ENCODE results near the gene STAC2. TPM values are rescaled to one million over a fixed set of nuclear protein-coding genes. Genes with fewer than 3 reads are reported as not detected.
A peak's percentile ranks its signal among the peaks of the same experiment; 100 is the strongest.

The STAC2 gene
- total RNA-seq, 1 donor from 2014 or later, result 0.30 TPM

GRCh38 chr17:39165178-39165840, 60.4 kb downstream of the STAC2 start:
- intact Hi-C loops (cut with DNase I), result no loop called here

GRCh38 chr17:39164675-39165143, 61.0 kb downstream of the STAC2 start:
- peaks cover 15% of the 10 kb centered on the region for H3K4me1 ChIP-seq
- H3K27ac ChIP-seq, result no peak overlapping the region
- DNase-seq, result peak; percentile 85
- ATAC-seq, result peak; percentile 89 to 93
- H3K9me3 ChIP-seq, result no peaks in the 10 kb centered on the region
- H3K27me3 ChIP-seq (ENCODE audit: low read depth), result peaks cover 9% of the 10 kb centered on the region
- H3K4me3 ChIP-seq, result peak overlapping the region; percentile 57
- no peaks in the 10 kb centered on the region for H3K36me3 ChIP-seq
- intact Hi-C loops (cut with DNase I), result no loop called here
- peak; percentile 80 for TF ChIP-seq CTCF (IDR thresholded peaks at IDR 0.05)

More at GRCh38 chr17:39165178-39165840, 60.4 kb downstream of the STAC2 start:
- no peak overlapping the region for H3K27ac ChIP-seq
- ATAC-seq, result peak in 1 of 2 donors; percentile 19
- H3K27me3 ChIP-seq (ENCODE audit: low read depth), result peaks cover 9% of the 10 kb centered on the region
- no peaks in the 10 kb centered on the region for H3K36me3 ChIP-seq
- peak overlapping the region; percentile 57 for H3K4me3 ChIP-seq
- no peak for DNase-seq
- no peak for TF ChIP-seq CTCF (IDR thresholded peaks at IDR 0.05)
- peaks cover 15% of the 10 kb centered on the region for H3K4me1 ChIP-seq
- H3K9me3 ChIP-seq, result no peaks in the 10 kb centered on the region

- H3K4me3 ChIP-seq, result no peak overlapping the region
- ATAC-seq (no peak), DNase-seq (no peak)
- H3K9me3 ChIP-seq, result no peaks in the 10 kb centered on the region
- H3K27me3 ChIP-seq (ENCODE audit: low read depth), result peaks cover 9% of the 10 kb centered on the region
- peaks cover 15% of the 10 kb centered on the region for H3K4me1 ChIP-seq
- intact Hi-C loops (cut with DNase I), result no loop called here
- no peak overlapping the region for H3K27ac ChIP-seq
- H3K36me3 ChIP-seq, result no peaks in the 10 kb centered on the region
- no peak for TF ChIP-seq CTCF (IDR thresholded peaks at IDR 0.05)
Measured at GRCh38 chr17:39161962-39162361, 63.8 kb downstream of the STAC2 start.

Other genes starting within 250 kb of the STAC2 start
- gene PLXDC1, start 74.3 kb downstream of the STAC2 start, total RNA-seq, result 19.5 TPM
- gene ARL5C, start 59.8 kb downstream of the STAC2 start, total RNA-seq, result not detected
- 21.3 TPM for gene CACNB1, start 28.3 kb downstream of the STAC2 start, total RNA-seq
- gene RPL19, start 25.7 kb downstream of the STAC2 start, total RNA-seq, result 1,465 TPM
- gene FBXL20, start 175.7 kb upstream of the STAC2 start, total RNA-seq, result 25.4 TPM
- 33.6 TPM for gene MED1, start 225.3 kb upstream of the STAC2 start, total RNA-seq
- gene CDK12, start 235.5 kb upstream of the STAC2 start, total RNA-seq, result 53.7 TPM

Measured in lower lobe of right lung (tissue), 2 donors.